B cell (primary cell): Measurements from ENCODE around the gene MED12L.

ENCODE experiments used
- CTCF ChIP-seq: fragments of 200-600 bp; IDR thresholded peaks from one replicate; pipeline ENCODE4 v1.8.0; 2022; ENCODE audit warnings: antibody characterized with exemption, mild to moderate bottlenecking
- EZH2 ChIP-seq: IDR thresholded peaks from 2 replicates; pipeline ENCODE4 v1.6.1; 2012; ENCODE audit warnings: borderline replicate concordance, low read depth, mild to moderate bottlenecking, moderate library complexity, low read length; ENCODE audit not compliant: insufficient read depth, poor library complexity, severe bottlenecking

GRCh38 chr3:151107177-151107576, 21.7 kb downstream of the MED12L start:
- TF ChIP-seq CTCF (no peak), EZH2 (no peak)
